WERI-Rb-1 (cell line): Measurements from ENCODE around the gene DCHS2.

Source experiments
- DNase-seq: peaks from one replicate; pipeline ENCODE4 v3.0.0-alpha.2; 2020
- H3K27ac ChIP-seq: fragments of 250-450 bp; sonication (Bioruptor Pico); 2 replicates; pipeline ENCODE4 v1.5.1; 2020; ENCODE audit warnings: mild to moderate bottlenecking, moderate library complexity
- H3K27me3 ChIP-seq: fragments of 250-450 bp; sonication (Bioruptor Pico); 2 replicates; pipeline ENCODE4 v1.5.1; 2021; ENCODE audit warnings: mild to moderate bottlenecking, low read depth, moderate library complexity; ENCODE audit not compliant: insufficient read depth, severe bottlenecking
- H3K36me3 ChIP-seq: fragments of 250-450 bp; sonication (Bioruptor Pico); 2 replicates; pipeline ENCODE4 v1.5.1; 2020; ENCODE audit warnings: mild to moderate bottlenecking, moderate library complexity
- H3K4me3 ChIP-seq: 2 replicates; pipeline ENCODE4 v1.5.1; 2011; ENCODE audit warnings: low read depth, mild to moderate bottlenecking, control low read depth, low read length
- H3K9me3 ChIP-seq: fragments of 250-450 bp; sonication (Bioruptor Pico); 2 replicates; pipeline ENCODE4 v1.5.1; 2021; ENCODE audit warnings: mild to moderate bottlenecking, moderate library complexity; ENCODE audit not compliant: severe bottlenecking
- CTCF ChIP-seq: IDR thresholded peaks from 2 replicates; pipeline ENCODE4 v1.5.1; 2011; ENCODE audit warnings: low read depth, mild to moderate bottlenecking, control low read depth, inconsistent platforms, low read length

The DCHS2 gene

GRCh38 chr4:154511981-154512380 is 20.4 kb upstream of the DCHS2 start:
- no peaks in the 10 kb centered on the region for H3K9me3 ChIP-seq

GRCh38 chr4:154511548-154511947 is 19.9 kb upstream of the DCHS2 start:
- no peaks in the 10 kb centered on the region for H3K9me3 ChIP-seq
- no peaks in the 10 kb centered on the region for H3K36me3 ChIP-seq
- no peak overlapping the region for H3K27ac ChIP-seq
- no peak for DNase-seq
- TF ChIP-seq CTCF: no peak
- H3K27me3 ChIP-seq: peaks cover 5% of the 10 kb centered on the region
- H3K4me3 ChIP-seq: no peak overlapping the region

More at GRCh38 chr4:154511981-154512380, 20.4 kb upstream of the DCHS2 start:
- Histone ChIP-seq H3K36me3 (no peaks in the 10 kb centered on the region), H3K27ac (no peak overlapping the region), H3K4me3 (no peak overlapping the region), H3K27me3 (peaks cover 2% of the 10 kb centered on the region)
- no peak for TF ChIP-seq CTCF
- no peak for DNase-seq

- H3K27ac ChIP-seq: no peak overlapping the region
- no peaks in the 10 kb centered on the region for H3K9me3 ChIP-seq
- no peak overlapping the region for H3K4me3 ChIP-seq
- H3K27me3 ChIP-seq: peaks cover 13% of the 10 kb centered on the region
- H3K36me3 ChIP-seq: no peaks in the 10 kb centered on the region
- DNase-seq: no peak
- TF ChIP-seq CTCF: no peak
Measured at GRCh38 chr4:154507156-154507555, 15.6 kb upstream of the DCHS2 start.

- DNase-seq: no peak
- H3K27me3 ChIP-seq: peaks cover 13% of the 10 kb centered on the region
- H3K9me3 ChIP-seq: no peaks in the 10 kb centered on the region
- H3K36me3 ChIP-seq: no peaks in the 10 kb centered on the region
- H3K27ac ChIP-seq: no peak overlapping the region
- TF ChIP-seq CTCF: peak; percentile 52
- no peak overlapping the region for H3K4me3 ChIP-seq
Measured at GRCh38 chr4:154506253-154506652, 14.7 kb upstream of the DCHS2 start.

- Histone ChIP-seq H3K36me3 (no peaks in the 10 kb centered on the region), H3K27me3 (peaks cover 13% of the 10 kb centered on the region), H3K9me3 (no peaks in the 10 kb centered on the region), H3K27ac (no peak overlapping the region), H3K4me3 (no peak overlapping the region)
- DNase-seq: no peak
- TF ChIP-seq CTCF: peak; percentile 39
Measured at GRCh38 chr4:154503598-154503997, 12.0 kb upstream of the DCHS2 start.

- Histone ChIP-seq H3K4me3 (no peak overlapping the region), H3K27me3 (peaks cover 11% of the 10 kb centered on the region), H3K27ac (no peak overlapping the region), H3K36me3 (no peaks in the 10 kb centered on the region), H3K9me3 (no peaks in the 10 kb centered on the region)
- DNase-seq: peak; percentile 45
- TF ChIP-seq CTCF: no peak
Measured at GRCh38 chr4:154502111-154502510, 10.5 kb upstream of the DCHS2 start.
